Astrocyte of the cerebellum (primary cell): ENCODE results near the gene IGSF9B.

Experiments used
- DNase-seq: peaks from one replicate; pipeline ENCODE4 v3.0.0-alpha.2; 2011; ENCODE audit warnings: low read depth
- H3K4me3 ChIP-seq: 2 replicates; pipeline ENCODE4 v1.5.1; 2011; ENCODE audit warnings: mild to moderate bottlenecking, low read depth, low read length, moderate library complexity
- CTCF ChIP-seq: IDR thresholded peaks from 2 replicates; pipeline ENCODE4 v1.5.1; 2012; ENCODE audit warnings: low read length, low read depth, moderate library complexity, mild to moderate bottlenecking; ENCODE audit errors: missing control alignments
- in situ Hi-C: cut with HindIII; loops from 2 replicates; pipeline ENCODE4 v1.10.0; 2017; ENCODE audit warnings: low sequenced_read_pairs

Gene IGSF9B

GRCh38 chr11:133957900-133958299, 1.1 kb upstream of the IGSF9B start:
- no peak overlapping the region for H3K4me3 ChIP-seq
- no peak for TF ChIP-seq CTCF
- no peak for DNase-seq
- in situ Hi-C loops, result no loop called here

GRCh38 chr11:133955945-133956421, 785 bp downstream of the IGSF9B start:
- no peak for TF ChIP-seq CTCF
- in situ Hi-C loops, result no loop called here
- H3K4me3 ChIP-seq, result peak overlapping the region; percentile 59
- no peak for DNase-seq

DNA sequence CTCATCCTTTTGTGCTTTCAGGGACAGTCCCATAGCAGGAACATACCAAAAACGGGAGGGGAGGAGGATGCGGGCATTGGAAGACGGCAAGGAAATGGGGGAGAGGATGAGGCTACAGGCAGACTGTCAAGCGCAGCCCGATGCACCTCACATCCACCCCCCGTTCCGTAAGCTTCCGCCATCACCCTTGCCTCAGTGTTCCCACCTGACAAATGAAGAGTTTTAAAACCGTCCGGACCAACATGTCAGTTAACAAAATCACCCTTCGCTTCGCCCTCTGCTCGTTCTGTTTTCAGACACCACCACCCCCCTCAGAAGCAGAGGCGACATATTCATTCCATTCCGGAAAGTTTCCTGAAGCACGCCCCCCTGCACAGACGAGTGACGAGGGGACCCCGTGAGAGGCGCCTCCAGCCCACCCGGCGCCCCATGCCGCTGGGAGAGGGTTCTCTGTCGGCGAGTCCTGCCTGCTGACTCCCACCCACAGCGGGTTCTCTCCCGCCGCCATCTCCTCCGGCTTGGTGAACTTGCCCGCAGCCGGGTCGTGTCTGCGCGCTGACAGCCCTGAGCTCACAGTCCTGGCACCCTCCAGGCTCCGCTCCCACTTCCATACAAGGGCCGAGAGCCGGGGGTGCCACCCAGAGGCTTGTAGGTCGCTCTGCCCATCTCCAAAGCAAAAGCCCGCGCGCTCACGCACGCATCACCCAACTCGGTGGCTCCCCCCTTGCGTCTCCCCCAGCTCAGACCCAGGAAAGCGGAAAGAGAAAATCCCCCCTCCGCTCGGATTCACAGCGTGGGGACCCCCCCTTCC, 1.5 kb downstream of the IGSF9B start:
- in situ Hi-C loops, result no loop called here
- TF ChIP-seq CTCF, result no peak
- DNase-seq, result no peak

DNA sequence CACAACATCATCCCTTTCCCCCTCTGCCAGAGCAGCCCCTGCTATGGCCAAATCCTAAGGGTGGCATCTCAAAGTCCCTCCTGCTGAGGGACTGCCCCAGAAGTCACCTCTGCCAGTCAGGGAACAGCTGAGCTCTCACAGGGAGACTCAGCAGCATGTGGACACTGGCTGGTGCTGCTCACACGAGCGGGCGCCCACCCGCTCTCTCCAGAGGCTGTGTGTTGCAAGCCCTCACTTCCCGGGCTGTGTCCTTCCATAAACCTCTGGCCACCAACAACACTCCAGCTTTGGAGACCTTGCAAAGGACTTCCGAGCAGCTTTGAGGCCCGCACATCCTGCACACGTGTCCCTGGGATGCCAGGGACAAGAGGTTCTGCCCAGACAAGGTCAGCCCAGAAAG, 2.8 kb downstream of the IGSF9B start:
- no peak for TF ChIP-seq CTCF
- in situ Hi-C loops, result no loop called here
- H3K4me3 ChIP-seq, result no peak overlapping the region
- DNase-seq, result no peak

More for the DNA sequence above, 1.5 kb downstream of the IGSF9B start:
- H3K4me3 ChIP-seq, result peak overlapping the region; percentile 9

GRCh38 chr11:133953547-133953946, 3.2 kb downstream of the IGSF9B start:
- TF ChIP-seq CTCF, result no peak
- no peak for DNase-seq
- H3K4me3 ChIP-seq, result no peak overlapping the region
- in situ Hi-C loops, result no loop called here

DNA sequence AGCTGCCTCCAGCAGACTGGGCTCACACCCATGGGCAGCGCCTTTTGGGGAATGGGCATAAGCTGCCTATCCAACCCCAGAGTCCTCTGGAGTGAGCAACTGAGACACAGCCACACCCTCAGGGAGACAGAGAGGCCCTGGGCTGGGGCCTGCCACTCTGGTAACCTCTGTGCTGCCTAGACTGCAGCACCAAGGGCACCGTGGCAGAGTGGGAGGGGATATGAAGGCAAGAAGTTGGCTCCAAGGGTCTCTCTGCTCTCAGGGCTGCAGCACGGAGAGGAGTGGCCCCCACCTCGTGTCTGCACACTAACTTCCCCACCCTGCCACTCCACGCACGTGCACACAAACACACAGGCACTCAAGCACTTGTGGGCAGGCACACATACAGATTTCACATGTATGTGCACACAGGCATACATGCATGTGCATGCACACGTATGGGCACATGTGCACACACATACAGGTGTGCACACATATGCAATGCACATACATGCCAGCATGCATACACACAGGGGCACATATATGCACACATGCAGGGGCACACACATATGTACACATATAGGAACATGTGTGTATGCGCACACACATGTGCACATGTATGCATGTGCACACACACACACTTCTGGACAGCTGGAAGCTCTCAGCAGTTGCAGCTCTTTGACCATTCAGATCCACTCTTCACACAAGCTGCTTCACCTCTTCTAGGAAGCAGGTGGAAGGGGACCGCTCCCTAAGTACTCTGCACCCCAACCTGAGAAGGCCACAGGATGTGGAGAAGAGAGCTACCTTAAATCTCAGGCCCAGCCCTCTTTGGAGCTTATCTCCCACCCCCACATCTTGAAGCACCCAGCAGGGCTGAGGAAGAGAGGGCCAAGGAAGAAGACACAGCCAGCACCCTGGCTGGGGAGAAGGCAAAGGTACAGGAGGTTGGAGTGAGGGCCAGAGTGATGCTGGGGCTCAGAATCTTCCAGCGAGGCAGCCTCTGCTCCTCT, 4.3 kb downstream of the IGSF9B start:
- no peak for TF ChIP-seq CTCF
- in situ Hi-C loops, result no loop called here
- DNase-seq, result no peak
- no peak overlapping the region for H3K4me3 ChIP-seq
